GM23338 (cell line): Measurements from ENCODE around the gene GJA1. TPM values are rescaled to one million over a fixed set of nuclear protein-coding genes. Genes with fewer than 3 reads are reported as not detected.

Source experiments
- ATAC-seq: fragments of 200-7000 bp; cut with Tn5 transposase; 3 replicates; pipeline ENCODE4 v1.9.1; 2020
- DNase-seq: peaks from one replicate; pipeline ENCODE4 v3.0.0-alpha.2; 2015; ENCODE audit warnings: low spot score
- H2AFZ ChIP-seq: fragments of 200-600 bp; sonication (generic); 2 replicates; pipeline ENCODE4 v1.8.0; 2016; ENCODE audit warnings: antibody characterized with exemption, mild to moderate bottlenecking, moderate library complexity
- H3F3A ChIP-seq: fragments of 200-600 bp; sonication (generic); replicated peaks from 2 replicates; pipeline ENCODE4 v1.8.0; 2017; ENCODE audit warnings: antibody characterized with exemption, mixed run types, low read depth
- H3K27ac ChIP-seq: fragments of 200-600 bp; sonication (generic); 2 replicates; pipeline ENCODE4 v1.6.1; 2016; ENCODE audit warnings: low read depth
- H3K27me3 ChIP-seq: fragments of 200-600 bp; sonication (generic); 2 replicates; pipeline ENCODE4 v1.8.0; 2016; ENCODE audit warnings: mild to moderate bottlenecking, mixed run types, moderate library complexity; ENCODE audit not compliant: insufficient read depth
- H3K36me3 ChIP-seq: fragments of 200-600 bp; sonication (generic); 2 replicates; pipeline ENCODE4 v1.8.0; 2016; ENCODE audit warnings: mild to moderate bottlenecking; ENCODE audit not compliant: insufficient read depth
- H3K4me1 ChIP-seq: fragments of 200-600 bp; sonication (generic); 2 replicates; pipeline ENCODE4 v1.8.0; 2016; ENCODE audit warnings: mild to moderate bottlenecking, moderate library complexity; ENCODE audit not compliant: insufficient read depth
- H3K4me2 ChIP-seq: fragments of 200-600 bp; sonication (generic); 2 replicates; pipeline ENCODE4 v1.7.1; 2017; ENCODE audit warnings: mixed run types
- H3K4me3 ChIP-seq: fragments of 200-600 bp; sonication (generic); 2 replicates; pipeline ENCODE4 v1.6.1; 2016; ENCODE audit warnings: mixed run types
- H3K79me2 ChIP-seq: fragments of 200-600 bp; sonication (generic); replicated peaks from 2 replicates; pipeline ENCODE4 v1.8.0; 2017; ENCODE audit warnings: mild to moderate bottlenecking; ENCODE audit not compliant: insufficient read depth
- H3K9me2 ChIP-seq: fragments of 200-600 bp; sonication (generic); 2 replicates; pipeline ENCODE4 v1.8.0; 2017; ENCODE audit not compliant: insufficient read depth
- H4K20me1 ChIP-seq: fragments of 200-600 bp; sonication (generic); replicated peaks from 2 replicates; pipeline ENCODE4 v1.8.0; 2017; ENCODE audit warnings: mild to moderate bottlenecking; ENCODE audit not compliant: insufficient read depth
- H3K27ac Mint-ChIP-seq: 2 replicates; pipeline ENCODE4 v1.8.0; 2020; ENCODE audit warnings: inconsistent platforms, mild to moderate bottlenecking, moderate library complexity, mixed read lengths
- H3K27me3 Mint-ChIP-seq: 3 replicates; pipeline ENCODE4 v1.8.0; 2022; ENCODE audit warnings: low read depth, mild to moderate bottlenecking, moderate library complexity, mixed read lengths, inconsistent platforms; ENCODE audit not compliant: insufficient read depth, poor library complexity
- H3K36me3 Mint-ChIP-seq: 3 replicates; pipeline ENCODE4 v1.8.0; 2021; ENCODE audit warnings: low read depth, mild to moderate bottlenecking, inconsistent platforms, moderate library complexity, mixed read lengths
- H3K4me1 Mint-ChIP-seq: 3 replicates; pipeline ENCODE4 v1.8.0; 2020; ENCODE audit warnings: mild to moderate bottlenecking, inconsistent platforms, mixed read lengths
- H3K4me3 Mint-ChIP-seq: 3 replicates; pipeline ENCODE4 v1.8.0; 2021; ENCODE audit warnings: moderate library complexity, mild to moderate bottlenecking, inconsistent platforms, mixed read lengths
- H3K9me3 Mint-ChIP-seq: 3 replicates; pipeline ENCODE4 v1.8.0; 2020; ENCODE audit warnings: moderate library complexity, mild to moderate bottlenecking, inconsistent platforms, mixed read lengths
- CREB1 ChIP-seq: fragments of 250-450 bp; sonication (Bioruptor Pico); IDR thresholded peaks from 2 replicates; pipeline ENCODE4 v1.5.0; 2020; ENCODE audit warnings: low read depth, mild to moderate bottlenecking, moderate library complexity
- EZH2 ChIP-seq: fragments of 200-600 bp; sonication (generic); IDR thresholded peaks from one replicate; pipeline ENCODE4 v1.8.0; 2017; ENCODE audit warnings: antibody characterized with exemption, mild to moderate bottlenecking, low read depth; ENCODE audit not compliant: unreplicated experiment
- EZH2phosphoT487 ChIP-seq: fragments of 200-600 bp; sonication (generic); IDR thresholded peaks from one replicate; pipeline ENCODE4 v1.8.1; 2018; ENCODE audit warnings: antibody characterized with exemption; ENCODE audit not compliant: unreplicated experiment
- JUNB ChIP-seq: IDR thresholded peaks from one replicate; pipeline ENCODE4 v1.6.1; 2016; ENCODE audit warnings: antibody characterized with exemption; ENCODE audit not compliant: unreplicated experiment
- NANOG ChIP-seq: IDR thresholded peaks from 2 replicates; pipeline ENCODE4 v1.6.1; 2016; ENCODE audit warnings: antibody characterized with exemption, borderline replicate concordance
- POLR2AphosphoS5 ChIP-seq: IDR thresholded peaks from 2 replicates; pipeline ENCODE4 v1.6.1; 2016; ENCODE audit warnings: antibody characterized with exemption, low read depth
- REST ChIP-seq: IDR thresholded peaks from one replicate; pipeline ENCODE4 v1.6.1; 2018; ENCODE audit warnings: antibody characterized with exemption; ENCODE audit not compliant: unreplicated experiment
- STAT1 ChIP-seq: IDR thresholded peaks from one replicate; pipeline ENCODE4 v1.6.1; 2016; ENCODE audit warnings: antibody characterized with exemption; ENCODE audit not compliant: unreplicated experiment
- ZNF114 ChIP-seq: fragments of 250-450 bp; sonication (Bioruptor Pico); IDR thresholded peaks from 2 replicates; pipeline ENCODE4 v1.5.0; 2020; ENCODE audit warnings: mild to moderate bottlenecking, moderate library complexity
- ZNF331 ChIP-seq: fragments of 250-450 bp; sonication (Bioruptor Pico); IDR thresholded peaks from 2 replicates; pipeline ENCODE4 v1.5.0; 2020; ENCODE audit warnings: low read depth, mild to moderate bottlenecking, moderate library complexity
- polyA plus RNA-seq: library from polyadenylated mRNA; unstranded; fragments of >200 nt; fragmentation: Nextera tagmentation; extraction: Ambion mirVana; gene quantifications from 2 replicates; pipeline ENCODE4 v1.2.1, GENCODE V29; 2016
- total RNA-seq: library from RNA; depleted of rRNA; stranded (reverse); fragments of >200 nt; shearing (Covaris generic); gene quantifications from 2 replicates; pipeline ENCODE4 v1.2.3, GENCODE V29; 2014
- TF ChIP-seq, protein P1 (sequence below): IDR thresholded peaks from 2 replicates; pipeline ENCODE4 v1.6.1; 2016; ENCODE audit warnings: antibody characterized with exemption
- TF ChIP-seq, protein P2 (sequence below): fragments of 250-450 bp; sonication (Bioruptor Pico); IDR thresholded peaks from 2 replicates; pipeline ENCODE4 v1.5.0; 2020; ENCODE audit warnings: mild to moderate bottlenecking, moderate library complexity
- TF ChIP-seq, protein P3 (sequence below), 2 experiments: fragments of 200-600 bp in 1 of 2; sonication (generic) in 1 of 2; conservative IDR thresholded peaks; 2 replicates each; pipeline versions ENCODE4 v1.5.1 to v1.6.1; 2016 to 2017; ENCODE audit warnings: antibody characterized with exemption in 2 of 2, low read depth in 2 of 2, mild to moderate bottlenecking in 2 of 2, moderate library complexity in 1 of 2

GJA1 gene
- total and polyA plus RNA-seq, 2 experiments from 2014 or later: 262 to 609 TPM

DNA sequence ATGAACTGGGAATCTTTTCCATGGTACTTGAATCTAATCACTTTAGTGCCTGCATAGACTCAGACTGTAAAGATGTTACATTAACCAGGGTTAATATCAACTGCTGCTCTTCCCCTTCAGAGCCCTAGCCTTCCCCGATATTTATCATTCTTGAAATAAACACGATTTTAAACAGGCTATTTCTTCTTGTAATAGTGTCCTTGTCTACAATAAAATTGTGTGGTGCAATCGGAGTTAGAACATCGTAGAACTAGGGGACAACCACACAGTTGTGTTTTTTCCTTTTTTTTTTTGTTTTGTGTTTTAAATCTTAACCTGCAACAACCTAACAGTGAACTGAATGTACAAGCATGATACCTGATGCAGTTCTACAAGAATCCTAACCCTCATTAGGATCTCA lies 4.5 kb downstream of the GJA1 start (continued):
- TF ChIP-seq REST (no peak), POLR2AphosphoS5 (no peak)

DNA sequence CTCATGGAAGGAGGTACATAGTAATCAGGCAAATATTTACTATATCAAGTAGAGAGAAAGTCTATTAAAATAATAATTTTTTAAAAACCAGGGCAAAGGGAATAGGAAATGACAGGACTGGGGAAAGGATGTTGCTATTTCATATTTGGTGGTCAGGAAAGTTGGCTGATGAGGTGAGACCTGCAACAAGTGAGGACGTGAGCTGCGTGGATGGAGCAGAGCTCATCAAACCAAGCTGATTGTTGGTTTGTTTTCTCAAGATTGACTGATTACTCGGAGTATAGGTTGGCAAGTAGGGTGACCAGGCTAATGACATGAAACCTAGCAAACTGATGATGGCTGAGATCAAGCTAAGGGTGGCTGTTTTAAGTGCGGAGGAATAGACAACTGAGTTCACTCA lies 6.0 kb downstream of the GJA1 start:
- peak overlapping the region; percentile 42 for H3K4me3 ChIP-seq
- no peak for TF ChIP-seq NANOG
- no peak for TF ChIP-seq ZNF331 (CRISPR knock-in tag)
- TF ChIP-seq STAT1: no peak
- TF ChIP-seq, protein P1, sequence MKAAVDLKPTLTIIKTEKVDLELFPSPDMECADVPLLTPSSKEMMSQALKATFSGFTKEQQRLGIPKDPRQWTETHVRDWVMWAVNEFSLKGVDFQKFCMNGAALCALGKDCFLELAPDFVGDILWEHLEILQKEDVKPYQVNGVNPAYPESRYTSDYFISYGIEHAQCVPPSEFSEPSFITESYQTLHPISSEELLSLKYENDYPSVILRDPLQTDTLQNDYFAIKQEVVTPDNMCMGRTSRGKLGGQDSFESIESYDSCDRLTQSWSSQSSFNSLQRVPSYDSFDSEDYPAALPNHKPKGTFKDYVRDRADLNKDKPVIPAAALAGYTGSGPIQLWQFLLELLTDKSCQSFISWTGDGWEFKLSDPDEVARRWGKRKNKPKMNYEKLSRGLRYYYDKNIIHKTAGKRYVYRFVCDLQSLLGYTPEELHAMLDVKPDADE: no peak
- no peak for TF ChIP-seq EZH2
- TF ChIP-seq ZNF114: no peak
- no peak for TF ChIP-seq JUNB
- TF ChIP-seq CREB1 (CRISPR knock-in tag): no peak
- TF ChIP-seq, protein P2, sequence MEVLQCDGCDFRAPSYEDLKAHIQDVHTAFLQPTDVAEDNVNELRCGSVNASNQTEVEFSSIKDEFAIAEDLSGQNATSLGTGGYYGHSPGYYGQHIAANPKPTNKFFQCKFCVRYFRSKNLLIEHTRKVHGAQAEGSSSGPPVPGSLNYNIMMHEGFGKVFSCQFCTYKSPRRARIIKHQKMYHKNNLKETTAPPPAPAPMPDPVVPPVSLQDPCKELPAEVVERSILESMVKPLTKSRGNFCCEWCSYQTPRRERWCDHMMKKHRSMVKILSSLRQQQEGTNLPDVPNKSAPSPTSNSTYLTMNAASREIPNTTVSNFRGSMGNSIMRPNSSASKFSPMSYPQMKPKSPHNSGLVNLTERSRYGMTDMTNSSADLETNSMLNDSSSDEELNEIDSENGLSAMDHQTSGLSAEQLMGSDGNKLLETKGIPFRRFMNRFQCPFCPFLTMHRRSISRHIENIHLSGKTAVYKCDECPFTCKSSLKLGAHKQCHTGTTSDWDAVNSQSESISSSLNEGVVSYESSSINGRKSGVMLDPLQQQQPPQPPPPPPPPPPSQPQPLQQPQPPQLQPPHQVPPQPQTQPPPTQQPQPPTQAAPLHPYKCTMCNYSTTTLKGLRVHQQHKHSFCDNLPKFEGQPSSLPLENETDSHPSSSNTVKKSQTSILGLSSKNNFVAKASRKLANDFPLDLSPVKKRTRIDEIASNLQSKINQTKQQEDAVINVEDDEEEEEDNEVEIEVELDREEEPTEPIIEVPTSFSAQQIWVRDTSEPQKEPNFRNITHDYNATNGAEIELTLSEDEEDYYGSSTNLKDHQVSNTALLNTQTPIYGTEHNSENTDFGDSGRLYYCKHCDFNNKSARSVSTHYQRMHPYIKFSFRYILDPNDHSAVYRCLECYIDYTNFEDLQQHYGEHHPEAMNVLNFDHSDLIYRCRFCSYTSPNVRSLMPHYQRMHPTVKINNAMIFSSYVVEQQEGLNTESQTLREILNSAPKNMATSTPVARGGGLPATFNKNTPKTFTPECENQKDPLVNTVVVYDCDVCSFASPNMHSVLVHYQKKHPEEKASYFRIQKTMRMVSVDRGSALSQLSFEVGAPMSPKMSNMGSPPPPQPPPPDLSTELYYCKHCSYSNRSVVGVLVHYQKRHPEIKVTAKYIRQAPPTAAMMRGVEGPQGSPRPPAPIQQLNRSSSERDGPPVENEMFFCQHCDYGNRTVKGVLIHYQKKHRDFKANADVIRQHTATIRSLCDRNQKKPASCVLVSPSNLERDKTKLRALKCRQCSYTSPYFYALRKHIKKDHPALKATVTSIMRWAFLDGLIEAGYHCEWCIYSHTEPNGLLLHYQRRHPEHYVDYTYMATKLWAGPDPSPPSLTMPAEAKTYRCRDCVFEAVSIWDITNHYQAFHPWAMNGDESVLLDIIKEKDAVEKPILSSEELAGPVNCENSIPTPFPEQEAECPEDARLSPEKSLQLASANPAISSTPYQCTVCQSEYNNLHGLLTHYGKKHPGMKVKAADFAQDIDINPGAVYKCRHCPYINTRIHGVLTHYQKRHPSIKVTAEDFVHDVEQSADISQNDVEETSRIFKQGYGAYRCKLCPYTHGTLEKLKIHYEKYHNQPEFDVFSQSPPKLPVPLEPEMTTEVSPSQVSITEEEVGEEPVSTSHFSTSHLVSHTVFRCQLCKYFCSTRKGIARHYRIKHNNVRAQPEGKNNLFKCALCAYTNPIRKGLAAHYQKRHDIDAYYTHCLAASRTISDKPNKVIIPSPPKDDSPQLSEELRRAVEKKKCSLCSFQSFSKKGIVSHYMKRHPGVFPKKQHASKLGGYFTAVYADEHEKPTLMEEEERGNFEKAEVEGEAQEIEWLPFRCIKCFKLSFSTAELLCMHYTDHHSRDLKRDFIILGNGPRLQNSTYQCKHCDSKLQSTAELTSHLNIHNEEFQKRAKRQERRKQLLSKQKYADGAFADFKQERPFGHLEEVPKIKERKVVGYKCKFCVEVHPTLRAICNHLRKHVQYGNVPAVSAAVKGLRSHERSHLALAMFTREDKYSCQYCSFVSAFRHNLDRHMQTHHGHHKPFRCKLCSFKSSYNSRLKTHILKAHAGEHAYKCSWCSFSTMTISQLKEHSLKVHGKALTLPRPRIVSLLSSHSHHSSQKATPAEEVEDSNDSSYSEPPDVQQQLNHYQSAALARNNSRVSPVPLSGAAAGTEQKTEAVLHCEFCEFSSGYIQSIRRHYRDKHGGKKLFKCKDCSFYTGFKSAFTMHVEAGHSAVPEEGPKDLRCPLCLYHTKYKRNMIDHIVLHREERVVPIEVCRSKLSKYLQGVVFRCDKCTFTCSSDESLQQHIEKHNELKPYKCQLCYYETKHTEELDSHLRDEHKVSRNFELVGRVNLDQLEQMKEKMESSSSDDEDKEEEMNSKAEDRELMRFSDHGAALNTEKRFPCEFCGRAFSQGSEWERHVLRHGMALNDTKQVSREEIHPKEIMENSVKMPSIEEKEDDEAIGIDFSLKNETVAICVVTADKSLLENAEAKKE (CRISPR knock-in tag): no peak
- TF ChIP-seq, protein P3, sequence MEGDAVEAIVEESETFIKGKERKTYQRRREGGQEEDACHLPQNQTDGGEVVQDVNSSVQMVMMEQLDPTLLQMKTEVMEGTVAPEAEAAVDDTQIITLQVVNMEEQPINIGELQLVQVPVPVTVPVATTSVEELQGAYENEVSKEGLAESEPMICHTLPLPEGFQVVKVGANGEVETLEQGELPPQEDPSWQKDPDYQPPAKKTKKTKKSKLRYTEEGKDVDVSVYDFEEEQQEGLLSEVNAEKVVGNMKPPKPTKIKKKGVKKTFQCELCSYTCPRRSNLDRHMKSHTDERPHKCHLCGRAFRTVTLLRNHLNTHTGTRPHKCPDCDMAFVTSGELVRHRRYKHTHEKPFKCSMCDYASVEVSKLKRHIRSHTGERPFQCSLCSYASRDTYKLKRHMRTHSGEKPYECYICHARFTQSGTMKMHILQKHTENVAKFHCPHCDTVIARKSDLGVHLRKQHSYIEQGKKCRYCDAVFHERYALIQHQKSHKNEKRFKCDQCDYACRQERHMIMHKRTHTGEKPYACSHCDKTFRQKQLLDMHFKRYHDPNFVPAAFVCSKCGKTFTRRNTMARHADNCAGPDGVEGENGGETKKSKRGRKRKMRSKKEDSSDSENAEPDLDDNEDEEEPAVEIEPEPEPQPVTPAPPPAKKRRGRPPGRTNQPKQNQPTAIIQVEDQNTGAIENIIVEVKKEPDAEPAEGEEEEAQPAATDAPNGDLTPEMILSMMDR (conservative IDR thresholded peaks at IDR 0.05; ENCODE audit: low read depth in 2 of 2): no peak
- no peak for TF ChIP-seq EZH2phosphoT487
- TF ChIP-seq POLR2AphosphoS5: no peak

More for the DNA sequence above, 6.0 kb downstream of the GJA1 start:
- H3K36me3 Mint-ChIP-seq: peaks cover 86% of the 10 kb centered on the region
- H3K27ac Mint-ChIP-seq: no peak overlapping the region
- Histone ChIP-seq H3K79me2 (peaks cover 100% of the 10 kb centered on the region), H3K4me2 (peak overlapping the region; percentile 72), H3K27me3 (no peaks in the 10 kb centered on the region), H3K4me1 (peaks cover 59% of the 10 kb centered on the region), H3K36me3 (peaks cover 17% of the 10 kb centered on the region; the same call in 1 of the 2 replicates), H3K27ac (no peak overlapping the region), H3K9me2 (no peaks in the 10 kb centered on the region), H3F3A (peaks cover 12% of the 10 kb centered on the region; the same call in 1 of the 2 replicates), H2AFZ (no peak overlapping the region), H4K20me1 (peaks cover 62% of the 10 kb centered on the region)
- DNase-seq: no peak
- peaks cover 6% of the 10 kb centered on the region for H3K9me3 Mint-ChIP-seq
- peak overlapping the region; percentile 57 for H3K4me3 Mint-ChIP-seq
- no peak for ATAC-seq
- H3K4me1 Mint-ChIP-seq: peaks cover 58% of the 10 kb centered on the region
- H3K27me3 Mint-ChIP-seq: peaks cover 13% of the 10 kb centered on the region
